ENCODE data around the gene FLVCR1. TPM values are rescaled to one million over a fixed set of nuclear protein-coding genes. Genes with fewer than 3 reads are reported as not detected.
A peak's percentile ranks its signal among the peaks of the same experiment; 100 is the strongest.

Gene FLVCR1
- total RNA-seq = 1 to 10 TPM; 3.1 to 4.3 (median 3.7) TPM

DNA sequence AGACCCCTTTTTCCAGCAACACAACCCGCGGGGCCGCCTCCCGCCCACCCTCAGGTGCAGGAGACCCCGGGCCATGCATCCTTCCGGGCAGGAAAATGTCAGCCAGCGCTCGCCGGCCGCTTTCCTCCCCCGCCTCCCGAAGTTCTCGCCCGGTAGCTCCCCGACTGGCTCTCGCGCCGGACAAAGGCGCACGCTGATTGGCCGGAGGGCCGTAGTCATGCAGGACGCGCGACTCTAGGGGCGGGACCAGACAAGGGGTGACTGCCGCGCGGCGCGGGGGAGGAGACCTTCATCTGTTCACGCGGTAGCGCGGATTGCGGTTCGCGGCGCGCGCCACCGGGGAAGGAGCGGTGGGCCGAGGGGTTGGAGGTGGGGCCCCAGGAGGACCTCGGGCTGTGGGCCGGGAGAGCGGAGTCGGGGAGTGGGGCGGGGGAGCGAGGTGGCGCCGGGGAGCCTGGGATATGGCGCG, at the start of gene FLVCR1:
Gene FLVCR1 (plus strand): TSS at position 284 of the 469 bp plus-strand sequence. CDS start 178 bp downstream, at position 462.
- intact Hi-C loops (cut with DNase I) = no loop called here
- TF ChIP-seq POLR2A (IDR thresholded peaks at IDR 0.05; ENCODE audit: low read depth) = no peak
- peak; percentile 86 to 90 for TF ChIP-seq POLR2AphosphoS5 (IDR thresholded peaks at IDR 0.05)
- Histone ChIP-seq H3K36me3 (no peaks in the 10 kb centered on the region), H3K4me1 (peaks cover 15 to 45% (median 37%) of the 10 kb centered on the region in 4 donors), H3K27ac (replicated peaks in 1 of 4) (peak within 1 kb of the TSS; percentile 88 to 91 (median 90)), H3K27me3 (no peaks in the 10 kb centered on the region), H3K9me3 (no peaks in the 10 kb centered on the region), H3K4me3 (peak within 1 kb of the TSS; percentile 88 to 99 (median 90))
- DNase-seq (ENCODE audit: extremely low spot score) = peak; percentile 98
- 2% methylated on average over 25 of the region's 54 CpGs for WGBS

DNA sequence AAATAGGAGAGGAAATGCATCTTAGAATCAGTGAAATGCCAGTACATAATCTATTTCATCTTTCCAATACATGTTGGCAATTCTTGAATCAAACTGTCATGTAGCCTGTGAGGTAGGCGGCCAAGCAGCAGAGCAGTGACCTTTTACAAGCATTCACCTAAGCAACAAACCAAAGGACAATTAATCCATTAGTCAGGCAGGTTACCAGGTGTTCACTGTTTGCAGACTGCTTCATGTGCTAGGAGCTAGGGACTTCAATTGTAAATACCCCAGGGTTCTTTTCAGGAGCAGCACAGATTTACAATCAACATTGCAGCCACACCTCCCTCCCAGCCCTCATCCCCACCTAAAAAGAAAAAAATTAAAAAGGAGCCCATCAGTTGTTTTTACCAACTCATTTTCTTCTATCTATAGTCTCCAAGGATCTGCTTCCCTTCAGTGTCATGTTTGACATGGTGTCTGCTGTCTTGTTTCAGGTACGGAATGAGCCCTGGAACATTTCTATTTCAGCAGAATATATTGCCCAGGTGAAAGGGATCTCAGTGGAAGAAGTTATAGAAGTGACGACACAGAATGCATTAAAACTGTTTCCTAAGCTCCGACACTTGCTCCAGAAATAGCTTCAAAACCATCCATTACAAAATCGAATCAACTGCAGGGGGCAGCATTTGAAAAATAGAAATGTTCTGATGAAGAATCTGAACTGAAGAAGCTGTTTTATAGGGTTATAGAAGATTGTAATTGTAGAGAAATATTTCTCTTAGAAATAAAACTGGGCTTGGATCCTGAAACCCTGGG, 43.3 kb upstream of the FLVCR1 start:
- WGBS = 47% methylated on average over 5 of the region's 5 CpGs
- intact Hi-C loops (cut with DNase I) = no loop called here

DNA sequence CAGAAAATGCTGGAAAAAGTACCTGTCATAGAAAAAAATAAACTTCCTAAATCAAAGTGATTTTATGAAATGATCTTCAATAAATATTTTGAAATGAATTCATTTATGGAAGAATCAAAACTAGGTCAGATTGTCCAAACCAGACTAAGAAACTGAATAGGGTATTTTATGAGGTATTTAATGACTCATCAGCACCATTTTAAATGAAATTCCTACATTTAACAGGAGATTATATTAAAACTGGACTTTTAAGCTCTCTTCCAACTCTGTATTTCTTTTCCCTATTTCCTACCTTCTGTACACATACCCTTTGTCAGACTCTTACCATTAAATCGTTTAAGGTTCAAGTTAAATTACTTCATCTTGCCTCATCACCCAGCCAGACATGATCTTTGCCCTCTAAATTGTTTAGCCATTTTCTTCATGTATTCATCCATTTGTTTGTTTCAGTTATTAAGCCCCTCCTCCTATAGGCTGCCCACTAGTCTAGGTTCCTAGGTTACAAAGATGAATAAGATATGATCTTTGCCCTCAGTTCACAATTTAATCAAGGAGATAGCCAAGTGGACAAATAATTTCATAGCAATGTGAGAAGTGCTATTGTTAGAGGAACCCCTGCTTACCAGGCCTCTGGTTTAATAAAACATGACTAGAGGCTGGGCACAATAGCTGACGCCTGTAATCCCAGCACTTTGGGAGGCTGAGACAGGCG, 41.4 kb upstream of the FLVCR1 start:
- 87% methylated on average over 3 of the region's 3 CpGs for WGBS
- peaks cover 0 to 22% (median 2%) of the 10 kb centered on the region in 4 donors for H3K36me3 ChIP-seq
- intact Hi-C loops (cut with DNase I) = no loop called here
- H3K27ac ChIP-seq (replicated peaks in 1 of 4) = no peak overlapping the region
- TF ChIP-seq POLR2A (IDR thresholded peaks at IDR 0.05; ENCODE audit: low read depth) = no peak
- no peak for TF ChIP-seq EP300 (IDR thresholded peaks at IDR 0.05)
- TF ChIP-seq, protein P1, sequence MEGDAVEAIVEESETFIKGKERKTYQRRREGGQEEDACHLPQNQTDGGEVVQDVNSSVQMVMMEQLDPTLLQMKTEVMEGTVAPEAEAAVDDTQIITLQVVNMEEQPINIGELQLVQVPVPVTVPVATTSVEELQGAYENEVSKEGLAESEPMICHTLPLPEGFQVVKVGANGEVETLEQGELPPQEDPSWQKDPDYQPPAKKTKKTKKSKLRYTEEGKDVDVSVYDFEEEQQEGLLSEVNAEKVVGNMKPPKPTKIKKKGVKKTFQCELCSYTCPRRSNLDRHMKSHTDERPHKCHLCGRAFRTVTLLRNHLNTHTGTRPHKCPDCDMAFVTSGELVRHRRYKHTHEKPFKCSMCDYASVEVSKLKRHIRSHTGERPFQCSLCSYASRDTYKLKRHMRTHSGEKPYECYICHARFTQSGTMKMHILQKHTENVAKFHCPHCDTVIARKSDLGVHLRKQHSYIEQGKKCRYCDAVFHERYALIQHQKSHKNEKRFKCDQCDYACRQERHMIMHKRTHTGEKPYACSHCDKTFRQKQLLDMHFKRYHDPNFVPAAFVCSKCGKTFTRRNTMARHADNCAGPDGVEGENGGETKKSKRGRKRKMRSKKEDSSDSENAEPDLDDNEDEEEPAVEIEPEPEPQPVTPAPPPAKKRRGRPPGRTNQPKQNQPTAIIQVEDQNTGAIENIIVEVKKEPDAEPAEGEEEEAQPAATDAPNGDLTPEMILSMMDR (IDR thresholded peaks at IDR 0.05) = no peak
- no peak for TF ChIP-seq POLR2AphosphoS5 (IDR thresholded peaks at IDR 0.05)
- DNase-seq (ENCODE audit: extremely low spot score) = no peak
- no peak overlapping the region for H3K4me3 ChIP-seq
- H3K9me3 ChIP-seq = no peaks in the 10 kb centered on the region
- no peaks in the 10 kb centered on the region for H3K4me1 ChIP-seq
- H3K27me3 ChIP-seq = no peaks in the 10 kb centered on the region

More for the DNA sequence above, 43.3 kb upstream of the FLVCR1 start:
- H3K36me3 ChIP-seq = peaks cover under 1 to 30% (median 5%) of the 10 kb centered on the region in 4 donors
- no peaks in the 10 kb centered on the region for H3K9me3 ChIP-seq
- H3K27me3 ChIP-seq = no peaks in the 10 kb centered on the region
- no peaks in the 10 kb centered on the region for H3K4me1 ChIP-seq
- H3K27ac ChIP-seq (replicated peaks in 1 of 4) = no peak overlapping the region
- no peak overlapping the region for H3K4me3 ChIP-seq
- no peak for TF ChIP-seq EP300 (IDR thresholded peaks at IDR 0.05)
- TF ChIP-seq, protein P1 (IDR thresholded peaks at IDR 0.05) = peak; percentile 22 to 47 (median 38)
- no peak for DNase-seq (ENCODE audit: extremely low spot score)

DNA sequence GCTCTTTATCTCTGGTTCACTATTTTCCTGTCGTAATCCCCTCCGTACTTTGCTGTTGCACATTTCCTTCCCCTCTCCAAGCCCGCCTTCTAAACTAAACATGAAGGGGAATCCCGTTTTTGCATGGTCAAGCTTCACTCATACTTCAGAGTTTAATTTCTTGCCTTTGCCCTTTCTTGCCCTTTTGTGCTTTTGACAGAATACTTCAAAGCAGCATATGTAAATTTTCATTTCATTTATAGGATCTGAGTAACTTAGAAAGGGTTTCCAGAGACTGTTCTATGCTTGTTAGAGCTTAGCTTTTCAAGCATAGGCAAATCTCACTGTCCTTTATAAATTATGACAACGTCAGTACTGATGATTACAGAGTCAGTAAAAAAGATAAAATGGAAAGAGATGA, 38.3 kb upstream of the FLVCR1 start:
- WGBS = 52% methylated on average over 5 of the region's 5 CpGs
- no peaks in the 10 kb centered on the region for H3K4me1 ChIP-seq
- intact Hi-C loops (cut with DNase I) = no loop called here
- no peak overlapping the region for H3K27ac ChIP-seq (replicated peaks in 1 of 4)
- TF ChIP-seq, protein P1 (IDR thresholded peaks at IDR 0.05) = no peak
- TF ChIP-seq EP300 (IDR thresholded peaks at IDR 0.05) (no peak), POLR2AphosphoS5 (IDR thresholded peaks at IDR 0.05) (no peak), POLR2A (IDR thresholded peaks at IDR 0.05; ENCODE audit: low read depth) (no peak)
- no peak for DNase-seq (ENCODE audit: extremely low spot score)
- H3K9me3 ChIP-seq = no peaks in the 10 kb centered on the region
- no peaks in the 10 kb centered on the region for H3K27me3 ChIP-seq
- H3K4me3 ChIP-seq = no peak overlapping the region
- H3K36me3 ChIP-seq = peaks cover 0 to under 1% (median 0%) of the 10 kb centered on the region in 4 donors

DNA sequence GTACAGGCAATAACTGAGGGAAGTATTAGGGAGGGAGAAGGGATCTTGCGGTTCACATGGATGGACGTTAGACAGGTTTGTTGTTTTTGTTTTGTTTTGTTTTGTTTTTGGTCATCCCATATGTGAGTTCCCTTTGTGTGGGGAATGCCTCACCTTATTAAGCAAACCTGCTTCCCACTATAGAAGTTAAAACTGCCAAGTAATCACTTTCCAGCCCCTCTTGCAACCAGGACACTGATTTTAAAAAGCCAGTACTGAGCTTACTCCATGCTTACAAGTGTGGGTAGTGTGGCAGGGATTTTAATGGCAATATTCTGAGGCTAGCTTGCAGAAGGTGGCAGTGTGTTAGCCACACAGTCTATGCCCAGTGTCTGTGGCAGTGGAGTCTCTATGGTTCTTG, 37.1 kb upstream of the FLVCR1 start:
- TF ChIP-seq POLR2AphosphoS5 (IDR thresholded peaks at IDR 0.05) (no peak), POLR2A (IDR thresholded peaks at IDR 0.05; ENCODE audit: low read depth) (no peak), EP300 (IDR thresholded peaks at IDR 0.05) (no peak)
- TF ChIP-seq, protein P1 (IDR thresholded peaks at IDR 0.05) = no peak

More for the DNA sequence above, 37.1 kb upstream of the FLVCR1 start:
- Histone ChIP-seq H3K4me3 (no peak overlapping the region), H3K27ac (replicated peaks in 1 of 4) (no peak overlapping the region), H3K4me1 (no peaks in the 10 kb centered on the region), H3K9me3 (peaks cover 0 to 12% (median 10%) of the 10 kb centered on the region in 4 donors), H3K27me3 (no peaks in the 10 kb centered on the region), H3K36me3 (no peaks in the 10 kb centered on the region)
- 85% methylated on average over 2 of the region's 2 CpGs for WGBS
- no peak for DNase-seq (ENCODE audit: extremely low spot score)
- intact Hi-C loops (cut with DNase I) = no loop called here
